ENCODE results near the gene ZNF764. TPM values are rescaled to one million over a fixed set of nuclear protein-coding genes. Genes with fewer than 3 reads are reported as not detected.
A peak's percentile ranks its signal among the peaks of the same experiment; 100 is the strongest.
"Not testable (repeated sequence)": the region's sequence is repeated elsewhere in the genome, so short reads cannot be mapped to it uniquely, and the experiment has no call there.

ZNF764 gene
- 10 to 100 TPM; 11.3 to 14.8 (median 11.4) TPM for polyA plus RNA-seq (ENCODE audit: insufficient read length in 4 of 4)

GRCh38 chr16:30557957-30558788, at the start of gene ZNF764:
Gene ZNF764 (minus strand): TSS chr16:30558374. CDS start chr16:30558182, 192 bp downstream.
- DNase-seq (ENCODE audit: low read depth in 4 of 4, low spot score in 3 of 4) = peak; percentile 80 to 96 (median 96)

GRCh38 chr16:30606004-30606403, 47.8 kb upstream of the ZNF764 start:
- DNase-seq (ENCODE audit: low read depth in 4 of 4, low spot score in 3 of 4) = no peak

GRCh38 chr16:30605158-30605557, 47.0 kb upstream of the ZNF764 start:
- no peak for DNase-seq (ENCODE audit: low read depth in 4 of 4, low spot score in 3 of 4)

- DNase-seq (ENCODE audit: low read depth in 4 of 4, low spot score in 3 of 4) = no peak
These were observed 46.3 kb upstream of the ZNF764 start for GRCh38 chr16:30604316-30604947.

GRCh38 chr16:30603945-30604315, 45.8 kb upstream of the ZNF764 start:
- DNase-seq (ENCODE audit: low read depth in 4 of 4, low spot score in 3 of 4) = no peak

- no peak for DNase-seq (ENCODE audit: low read depth in 4 of 4, low spot score in 3 of 4)
These were observed 44.6 kb upstream of the ZNF764 start for GRCh38 chr16:30602616-30603277.

GRCh38 chr16:30601966-30602365, 43.8 kb upstream of the ZNF764 start:
- no peak for DNase-seq (ENCODE audit: low read depth in 4 of 4, low spot score in 3 of 4)

- no peak for DNase-seq (ENCODE audit: low read depth in 4 of 4, low spot score in 3 of 4)
These were observed 42.8 kb upstream of the ZNF764 start for GRCh38 chr16:30600929-30601328.

- no peak for DNase-seq (ENCODE audit: low read depth in 4 of 4, low spot score in 3 of 4)
These were observed 42.0 kb upstream of the ZNF764 start for GRCh38 chr16:30600215-30600614.

- no peak for DNase-seq (ENCODE audit: low read depth in 4 of 4, low spot score in 3 of 4)
These were observed 34.7 kb upstream of the ZNF764 start for GRCh38 chr16:30592871-30593270.

GRCh38 chr16:30590869-30591268, 32.7 kb upstream of the ZNF764 start:
- not testable (repeated sequence) for DNase-seq (ENCODE audit: low read depth in 4 of 4, low spot score in 3 of 4)

GRCh38 chr16:30589582-30589981, 31.4 kb upstream of the ZNF764 start:
- not testable (repeated sequence) for DNase-seq (ENCODE audit: low read depth in 4 of 4, low spot score in 3 of 4)

GRCh38 chr16:30588651-30589050, 30.5 kb upstream of the ZNF764 start:
- DNase-seq (ENCODE audit: low read depth in 4 of 4, low spot score in 3 of 4) = no peak

GRCh38 chr16:30585400-30586191, 27.4 kb upstream of the ZNF764 start, which contains the start of gene ZNF785:
Gene ZNF785 (minus strand): TSS chr16:30585697. CDS start chr16:30585611, 86 bp downstream.
- peak; percentile 94 to 99 (median 99) for DNase-seq (ENCODE audit: low read depth in 4 of 4, low spot score in 3 of 4)

GRCh38 chr16:30585022-30585399, 26.8 kb upstream of the ZNF764 start:
- peak in 1 of 4 donors; percentile 11 for DNase-seq (ENCODE audit: low read depth in 4 of 4, low spot score in 3 of 4)

- no peak for DNase-seq (ENCODE audit: low read depth in 4 of 4, low spot score in 3 of 4)
These were observed 24.6 kb upstream of the ZNF764 start for GRCh38 chr16:30582611-30583340.

GRCh38 chr16:30581457-30581856, 23.3 kb upstream of the ZNF764 start:
- DNase-seq (ENCODE audit: low read depth in 4 of 4, low spot score in 3 of 4) = no peak

GRCh38 chr16:30574678-30575077, 16.5 kb upstream of the ZNF764 start:
- no peak for DNase-seq (ENCODE audit: low read depth in 4 of 4, low spot score in 3 of 4)

GRCh38 chr16:30571445-30572322, 13.5 kb upstream of the ZNF764 start, which contains the start of gene ZNF688:
Gene ZNF688 (minus strand): TSS chr16:30571714. CDS start chr16:30571629, 85 bp downstream.
- DNase-seq (ENCODE audit: low read depth in 4 of 4, low spot score in 3 of 4) = peak; percentile 89 to 97 (median 94)

All from right renal pelvis (tissue), 4 donors.